ENCODE measurements around the gene PLEKHB2.

DNA sequence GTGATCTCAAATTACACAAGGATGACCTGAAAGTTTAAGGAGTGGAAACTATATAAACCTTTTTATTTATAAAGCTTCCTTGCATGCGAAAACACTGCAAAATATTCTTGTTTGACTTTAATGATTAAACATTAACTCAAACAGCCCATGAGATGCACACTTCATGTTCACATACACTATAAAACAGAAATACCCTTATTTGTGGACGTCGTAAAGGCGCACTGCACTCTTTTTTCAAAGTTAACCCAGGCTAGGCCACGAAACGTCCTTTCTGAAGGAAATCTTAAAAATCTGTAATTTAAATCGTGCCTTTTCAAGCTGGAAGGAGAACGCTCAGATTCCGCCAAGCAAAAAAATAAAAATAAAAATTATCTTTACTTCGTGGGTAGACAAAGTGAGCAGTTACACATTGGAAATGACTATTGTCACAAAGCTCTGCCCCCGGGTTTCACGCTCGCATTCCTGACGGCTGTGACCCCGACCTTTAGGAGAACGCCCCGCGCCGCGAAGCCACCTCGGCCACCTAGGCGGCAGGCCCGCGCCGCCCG lies 12.6 kb upstream of the PLEKHB2 start:
- no peak for TF ChIP-seq ZNF384 (IDR thresholded peaks at IDR 0.05; ENCODE audit: low read depth, low read length)
- TF ChIP-seq, protein P1, sequence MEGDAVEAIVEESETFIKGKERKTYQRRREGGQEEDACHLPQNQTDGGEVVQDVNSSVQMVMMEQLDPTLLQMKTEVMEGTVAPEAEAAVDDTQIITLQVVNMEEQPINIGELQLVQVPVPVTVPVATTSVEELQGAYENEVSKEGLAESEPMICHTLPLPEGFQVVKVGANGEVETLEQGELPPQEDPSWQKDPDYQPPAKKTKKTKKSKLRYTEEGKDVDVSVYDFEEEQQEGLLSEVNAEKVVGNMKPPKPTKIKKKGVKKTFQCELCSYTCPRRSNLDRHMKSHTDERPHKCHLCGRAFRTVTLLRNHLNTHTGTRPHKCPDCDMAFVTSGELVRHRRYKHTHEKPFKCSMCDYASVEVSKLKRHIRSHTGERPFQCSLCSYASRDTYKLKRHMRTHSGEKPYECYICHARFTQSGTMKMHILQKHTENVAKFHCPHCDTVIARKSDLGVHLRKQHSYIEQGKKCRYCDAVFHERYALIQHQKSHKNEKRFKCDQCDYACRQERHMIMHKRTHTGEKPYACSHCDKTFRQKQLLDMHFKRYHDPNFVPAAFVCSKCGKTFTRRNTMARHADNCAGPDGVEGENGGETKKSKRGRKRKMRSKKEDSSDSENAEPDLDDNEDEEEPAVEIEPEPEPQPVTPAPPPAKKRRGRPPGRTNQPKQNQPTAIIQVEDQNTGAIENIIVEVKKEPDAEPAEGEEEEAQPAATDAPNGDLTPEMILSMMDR (IDR thresholded peaks at IDR 0.05 in 2 of 3, conservative IDR thresholded peaks at IDR 0.05 in 1 of 3; ENCODE audit: insufficient read depth in 2 of 3, low read depth in 1 of 3, low read length in 3 of 3) = no peak
- TF ChIP-seq, protein P2, sequence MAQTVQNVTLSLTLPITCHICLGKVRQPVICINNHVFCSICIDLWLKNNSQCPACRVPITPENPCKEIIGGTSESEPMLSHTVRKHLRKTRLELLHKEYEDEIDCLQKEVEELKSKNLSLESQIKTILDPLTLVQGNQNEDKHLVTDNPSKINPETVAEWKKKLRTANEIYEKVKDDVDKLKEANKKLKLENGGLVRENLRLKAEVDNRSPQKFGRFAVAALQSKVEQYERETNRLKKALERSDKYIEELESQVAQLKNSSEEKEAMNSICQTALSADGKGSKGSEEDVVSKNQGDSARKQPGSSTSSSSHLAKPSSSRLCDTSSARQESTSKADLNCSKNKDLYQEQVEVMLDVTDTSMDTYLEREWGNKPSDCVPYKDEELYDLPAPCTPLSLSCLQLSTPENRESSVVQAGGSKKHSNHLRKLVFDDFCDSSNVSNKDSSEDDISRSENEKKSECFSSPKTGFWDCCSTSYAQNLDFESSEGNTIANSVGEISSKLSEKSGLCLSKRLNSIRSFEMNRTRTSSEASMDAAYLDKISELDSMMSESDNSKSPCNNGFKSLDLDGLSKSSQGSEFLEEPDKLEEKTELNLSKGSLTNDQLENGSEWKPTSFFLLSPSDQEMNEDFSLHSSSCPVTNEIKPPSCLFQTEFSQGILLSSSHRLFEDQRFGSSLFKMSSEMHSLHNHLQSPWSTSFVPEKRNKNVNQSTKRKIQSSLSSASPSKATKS (CRISPR knock-in tag; IDR thresholded peaks at IDR 0.05) = no peak
- TF ChIP-seq GATAD2B (IDR thresholded peaks at IDR 0.05; ENCODE audit: borderline replicate concordance) = no peak
- TF ChIP-seq, protein P3, sequence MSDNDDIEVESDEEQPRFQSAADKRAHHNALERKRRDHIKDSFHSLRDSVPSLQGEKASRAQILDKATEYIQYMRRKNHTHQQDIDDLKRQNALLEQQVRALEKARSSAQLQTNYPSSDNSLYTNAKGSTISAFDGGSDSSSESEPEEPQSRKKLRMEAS (CRISPR knock-in tag; IDR thresholded peaks at IDR 0.05) = no peak
- TF ChIP-seq NUFIP1 (IDR thresholded peaks at IDR 0.05; ENCODE audit: partially characterized antibody) = no peak
- no peak for TF ChIP-seq MED1 (CRISPR knock-in tag; IDR thresholded peaks at IDR 0.05; ENCODE audit: borderline replicate concordance)
- TF ChIP-seq, protein P4, sequence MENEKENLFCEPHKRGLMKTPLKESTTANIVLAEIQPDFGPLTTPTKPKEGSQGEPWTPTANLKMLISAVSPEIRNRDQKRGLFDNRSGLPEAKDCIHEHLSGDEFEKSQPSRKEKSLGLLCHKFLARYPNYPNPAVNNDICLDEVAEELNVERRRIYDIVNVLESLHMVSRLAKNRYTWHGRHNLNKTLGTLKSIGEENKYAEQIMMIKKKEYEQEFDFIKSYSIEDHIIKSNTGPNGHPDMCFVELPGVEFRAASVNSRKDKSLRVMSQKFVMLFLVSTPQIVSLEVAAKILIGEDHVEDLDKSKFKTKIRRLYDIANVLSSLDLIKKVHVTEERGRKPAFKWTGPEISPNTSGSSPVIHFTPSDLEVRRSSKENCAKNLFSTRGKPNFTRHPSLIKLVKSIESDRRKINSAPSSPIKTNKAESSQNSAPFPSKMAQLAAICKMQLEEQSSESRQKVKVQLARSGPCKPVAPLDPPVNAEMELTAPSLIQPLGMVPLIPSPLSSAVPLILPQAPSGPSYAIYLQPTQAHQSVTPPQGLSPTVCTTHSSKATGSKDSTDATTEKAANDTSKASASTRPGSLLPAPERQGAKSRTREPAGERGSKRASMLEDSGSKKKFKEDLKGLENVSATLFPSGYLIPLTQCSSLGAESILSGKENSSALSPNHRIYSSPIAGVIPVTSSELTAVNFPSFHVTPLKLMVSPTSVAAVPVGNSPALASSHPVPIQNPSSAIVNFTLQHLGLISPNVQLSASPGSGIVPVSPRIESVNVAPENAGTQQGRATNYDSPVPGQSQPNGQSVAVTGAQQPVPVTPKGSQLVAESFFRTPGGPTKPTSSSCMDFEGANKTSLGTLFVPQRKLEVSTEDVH (IDR thresholded peaks at IDR 0.05; ENCODE audit: low read depth, partially characterized antibody) = no peak
- TF ChIP-seq SIN3B (IDR thresholded peaks at IDR 0.05; ENCODE audit: low read depth) = no peak
